K562 (cell line): ENCODE measurements around the gene SRBD1. TPM values are rescaled to one million over a fixed set of nuclear protein-coding genes. Genes with fewer than 3 reads are reported as not detected.

Experiments
- ATAC-seq: fragments of 200-7000 bp; cut with Tn5 transposase; 3 replicates; pipeline ENCODE4 v1.9.1; 2020; ENCODE audit warnings: moderate library complexity
- BruUV-seq: library from RNA; stranded (reverse); fragments of 400-500 nt; replicated peaks from 2 replicates; lab custom pipeline; 2021; lab: Mats Ljungman, UMichigan
- CTCF ChIA-PET: fragments of 300-600 bp; formaldehyde crosslinking; extraction: SDS; loops from one replicate; lab custom pipeline; 2021; ENCODE audit warnings: low intra/inter-chr PET ratio; lab: Yijun Ruan, JAX
- POLR2A ChIA-PET: fragments of 300-600, 350-650 bp; sonication (Branson Sonifier 250); formaldehyde crosslinking; extraction: SDS; loops from one replicate; lab custom pipeline; 2021; ENCODE audit warnings: antibody characterized with exemption, inconsistent platforms; lab: Yijun Ruan, JAX
- DNase-seq, 4 experiments: peaks; one replicate each; pipeline versions ENCODE4 v3.0.0 to v3.0.0-alpha.2; 2011 to 2018; ENCODE audit warnings: low spot score in 3 of 4, mixed read lengths in 3 of 4; ENCODE audit errors: extremely low read depth in 1 of 4
- FAIRE-seq: peaks from 2 replicates; lab custom pipeline; 2011; peaks lifted over from hg19 to GRCh38; lab: Jason Lieb, UNC
- H2AFZ ChIP-seq: 2 replicates; pipeline ENCODE4 v1.6.0; 2011; ENCODE audit warnings: low read depth, low read length, control low read depth, inconsistent platforms
- H3K27ac ChIP-seq: fragments of 200-600 bp; 3 replicates; pipeline ENCODE4 v1.8.0; 2011; ENCODE audit warnings: low read depth, mild to moderate bottlenecking, control low read depth, inconsistent platforms, low read length, moderate library complexity, mixed read lengths; ENCODE audit errors: extremely low read depth
- H3K27me3 ChIP-seq, 2 experiments: fragments of 300-600 bp in 1 of 2; 2 replicates in 1 of 2; 3 replicates in 1 of 2; pipeline versions ENCODE4 v1.6.0 to v1.8.0; 2011; ENCODE audit warnings: inconsistent platforms in 2 of 2, low read length in 2 of 2, mild to moderate bottlenecking in 1 of 2, mixed read lengths in 1 of 2, moderate library complexity in 1 of 2; ENCODE audit not compliant: control insufficient read depth in 2 of 2, insufficient read depth in 2 of 2
- H3K36me3 ChIP-seq: fragments of 300-600 bp; 3 replicates; pipeline ENCODE4 v1.8.0; 2011; ENCODE audit warnings: mild to moderate bottlenecking, low read length, inconsistent platforms; ENCODE audit not compliant: control insufficient read depth, insufficient read depth
- H3K4me1 ChIP-seq, 2 experiments: fragments of 200-600 bp in 1 of 2; replicated peaks in 1 of 2; 2 replicates in 1 of 2; 3 replicates in 1 of 2; pipeline versions ENCODE4 v1.5.1 to v1.8.0; 2011; ENCODE audit warnings: inconsistent platforms in 2 of 2, low read length in 2 of 2, mild to moderate bottlenecking in 1 of 2, mixed read lengths in 1 of 2, moderate library complexity in 1 of 2; ENCODE audit not compliant: control insufficient read depth in 2 of 2, insufficient read depth in 2 of 2
- H3K4me2 ChIP-seq: 2 replicates; pipeline ENCODE4 v1.6.1; 2011; ENCODE audit warnings: low read length, control low read depth, inconsistent platforms, mixed read lengths; ENCODE audit not compliant: insufficient read depth
- H3K4me3 ChIP-seq: fragments of 200-600 bp; sonication (generic), shearing (Covaris generic); 2 replicates; pipeline ENCODE4 v1.5.1; 2016; ENCODE audit warnings: control low read depth, inconsistent platforms
- H3K79me2 ChIP-seq: fragments of 200-600 bp; 3 replicates; pipeline ENCODE4 v1.8.0; 2011; ENCODE audit warnings: low read length, inconsistent platforms; ENCODE audit not compliant: control insufficient read depth, insufficient read depth
- H3K9ac ChIP-seq, 2 experiments: 2 replicates each; pipeline versions ENCODE4 v1.6.0 to v1.6.1; 2011; ENCODE audit warnings: low read depth in 2 of 2, low read length in 2 of 2, control low read depth in 1 of 2, inconsistent platforms in 1 of 2, mild to moderate bottlenecking in 1 of 2, mixed read lengths in 1 of 2; ENCODE audit not compliant: insufficient read depth in 1 of 2
- H3K9me1 ChIP-seq: one replicate; pipeline ENCODE4 v1.6.0; 2011; ENCODE audit warnings: inconsistent platforms, mild to moderate bottlenecking, low read length, moderate library complexity; ENCODE audit not compliant: control insufficient read depth, insufficient read depth
- H3K9me3 ChIP-seq: replicated peaks from 2 replicates; pipeline ENCODE4 v1.5.1; 2011; ENCODE audit warnings: low read depth, low read length, inconsistent platforms; ENCODE audit not compliant: control insufficient read depth, insufficient read depth
- H4K20me1 ChIP-seq: replicated peaks from 2 replicates; pipeline ENCODE4 v1.6.1; 2011; ENCODE audit warnings: low read length, inconsistent platforms, mixed read lengths; ENCODE audit not compliant: control insufficient read depth, insufficient read depth
- CBFA2T3 ChIP-seq: fragments of 450-650 bp; IDR thresholded peaks from 2 replicates; pipeline ENCODE4 v1.6.1; 2017
- POLR2AphosphoS5 ChIP-seq: IDR thresholded peaks from 2 replicates; pipeline ENCODE4 v1.6.1; 2011; ENCODE audit warnings: mild to moderate bottlenecking, low read depth, low read length, moderate library complexity; ENCODE audit not compliant: control insufficient read depth, insufficient read depth
- RAD21 ChIP-seq, 2 experiments: fragments of 250-450 bp in 1 of 2; fragments of 450-650 bp in 1 of 2; sonication (Bioruptor Pico) in 1 of 2; formaldehyde crosslinking in 1 of 2; IDR thresholded peaks in 1 of 2; conservative IDR thresholded peaks in 1 of 2; 2 replicates each; pipeline versions ENCODE4 v1.4.0 to v1.8.0; 2020 to 2022; ENCODE audit warnings: mild to moderate bottlenecking in 2 of 2, moderate library complexity in 1 of 2
- ZNF354B ChIP-seq: fragments of 250-450 bp; sonication (Bioruptor Pico); IDR thresholded peaks from 2 replicates; pipeline ENCODE4 v1.4.0; 2020
- WGBS: fragments of 100-300 bp; shearing (Covaris generic); methylation state at CpG from one replicate; pipeline ENCODE4 v1.1.6; 2016; ENCODE audit warnings: low coverage, mixed read lengths; ENCODE audit not compliant: insufficient coverage; ENCODE audit errors: missing lambda C conversion rate; 5-methylcytosine and 5-hydroxymethylcytosine counted together
- in situ Hi-C: fragments of 300-500 bp; cut with MboI; formaldehyde crosslinking; loops from 4 replicates; pipeline ENCODE4 v1.15.0; 2018; ENCODE audit warnings: inconsistent platforms, mixed read lengths
- intact Hi-C: fragments of 100-400 bp; cut with micrococcal nuclease; formaldehyde crosslinking; loops from 2 replicates; pipeline ENCODE4 v1.14.2; 2022
- polyA plus RNA-seq, 8 experiments: library from polyadenylated mRNA; depleted of rRNA in 4 of 8; stranded (reverse) in 5 of 8; unstranded in 3 of 8; fragments of >200 nt; fragmentation: Nextera tagmentation in 2 of 8; fragmentation: Illumina TruSeq in 1 of 8; extraction: Ambion mirVana in 2 of 8; extraction: Trizol in 1 of 8; gene quantifications; 2 replicates each; pipeline versions ENCODE4 v1.2.1 to v1.2.3, GENCODE V29; 2011 to 2014; ENCODE audit warnings: inconsistent platforms in 1 of 8, missing spikeins in 1 of 8
- total RNA-seq, 7 experiments: library from RNA; depleted of rRNA in 6 of 7; stranded (reverse); fragments of >200 nt in 6 of 7; fragmentation: Illumina TruSeq in 2 of 7; extraction: Trizol in 2 of 7; gene quantifications; 2 replicates each; pipeline versions ENCODE4 v1.2.1 to v1.2.3, GENCODE V29; 2011 to 2021; ENCODE audit warnings: low replicate concordance in 1 of 7
- TF ChIP-seq, protein P1 (sequence below), 3 experiments: IDR thresholded peaks in 2 of 3; conservative IDR thresholded peaks in 1 of 3; 2 replicates each; pipeline ENCODE4 v1.5.1; 2011 to 2012; ENCODE audit warnings: low read length in 3 of 3, mild to moderate bottlenecking in 3 of 3, control low read depth in 2 of 3, improper control_type of control experiment in 1 of 3, inconsistent platforms in 1 of 3, low read depth in 1 of 3, mixed read lengths in 1 of 3, moderate library complexity in 1 of 3; ENCODE audit not compliant: insufficient read depth in 2 of 3
- TF ChIP-seq, protein P2 (sequence below): fragments of 450-650 bp; formaldehyde crosslinking; IDR thresholded peaks from 2 replicates; pipeline ENCODE4 v1.4.0; 2020; ENCODE audit warnings: mild to moderate bottlenecking, moderate library complexity
- TF ChIP-seq, protein P3 (sequence below): sonication (generic); IDR thresholded peaks from 2 replicates; pipeline ENCODE4 v1.6.1; 2016

SRBD1 gene
- total and polyA plus RNA-seq, 9 of the 15 experiments (the other 6 are each of a cell fraction or from before 2014, with no cell fraction given) = 6.9 to 23.2 (median 14.7) TPM

DNA sequence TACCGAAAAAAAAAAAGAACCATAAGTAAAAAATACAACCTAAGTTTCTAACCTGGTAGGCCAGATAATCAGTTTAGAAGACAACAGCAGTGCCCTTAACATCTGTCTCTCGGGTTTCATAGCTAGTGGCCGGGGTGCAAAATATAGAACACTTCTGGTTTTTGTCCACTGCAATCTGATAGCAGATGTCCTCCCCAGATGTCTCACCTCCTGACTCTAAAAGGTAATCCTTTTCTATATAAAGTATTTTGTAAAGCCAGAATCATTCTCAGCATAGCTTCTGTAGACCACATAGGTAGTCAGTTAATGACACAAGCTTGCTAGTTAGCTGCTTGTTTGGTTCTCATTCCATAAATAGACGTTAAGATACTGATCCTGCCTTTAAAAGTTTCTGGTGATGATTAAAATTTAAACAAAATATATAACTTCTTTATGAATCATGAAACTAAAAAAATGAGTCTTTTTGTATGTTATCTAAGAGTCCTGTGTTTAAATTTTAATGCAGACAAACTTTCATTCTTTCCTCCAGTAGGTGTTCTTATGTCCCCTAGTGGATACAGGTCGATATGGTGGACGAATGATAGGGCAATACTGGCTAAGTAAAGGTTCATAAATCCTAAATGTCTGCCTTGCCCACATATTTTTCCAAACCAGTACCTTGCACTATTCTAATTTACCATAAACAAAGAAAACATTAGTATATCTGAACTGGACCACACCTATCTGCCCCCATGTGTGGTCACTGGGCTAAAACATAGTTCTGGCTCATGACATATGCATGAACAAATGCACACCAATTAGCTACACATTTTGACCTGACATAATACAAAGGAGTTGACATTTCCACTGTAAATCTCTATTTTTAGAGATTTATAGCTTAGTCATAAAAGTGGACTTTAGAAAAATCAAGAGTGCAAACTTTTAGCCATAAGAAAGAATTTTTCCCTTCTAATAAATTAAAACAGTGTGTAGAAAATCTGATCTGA lies 171.0 kb downstream of the SRBD1 start:
- Histone ChIP-seq H3K4me2 (no peak overlapping the region), H3K27me3 (no peaks in the 10 kb centered on the region), H3K4me3 (no peak overlapping the region), H3K9ac (no peak overlapping the region), H3K27ac (no peak overlapping the region; the same call in 2 of the 3 replicates), H3K9me3 (no peaks in the 10 kb centered on the region)
- intact Hi-C loops = no loop called here
- DNase-seq (peak in 2 of 4 experiments; percentile 21), FAIRE-seq (no peak)
- BruUV-seq = TSS peak; percentile 19
- 31% methylated on average over 6 of the region's 6 CpGs for WGBS
- TF ChIP-seq CBFA2T3 = 0 out of 2 replicates have a peak, but pooled peaks have one; percentile 14
- TF ChIP-seq, protein P1, sequence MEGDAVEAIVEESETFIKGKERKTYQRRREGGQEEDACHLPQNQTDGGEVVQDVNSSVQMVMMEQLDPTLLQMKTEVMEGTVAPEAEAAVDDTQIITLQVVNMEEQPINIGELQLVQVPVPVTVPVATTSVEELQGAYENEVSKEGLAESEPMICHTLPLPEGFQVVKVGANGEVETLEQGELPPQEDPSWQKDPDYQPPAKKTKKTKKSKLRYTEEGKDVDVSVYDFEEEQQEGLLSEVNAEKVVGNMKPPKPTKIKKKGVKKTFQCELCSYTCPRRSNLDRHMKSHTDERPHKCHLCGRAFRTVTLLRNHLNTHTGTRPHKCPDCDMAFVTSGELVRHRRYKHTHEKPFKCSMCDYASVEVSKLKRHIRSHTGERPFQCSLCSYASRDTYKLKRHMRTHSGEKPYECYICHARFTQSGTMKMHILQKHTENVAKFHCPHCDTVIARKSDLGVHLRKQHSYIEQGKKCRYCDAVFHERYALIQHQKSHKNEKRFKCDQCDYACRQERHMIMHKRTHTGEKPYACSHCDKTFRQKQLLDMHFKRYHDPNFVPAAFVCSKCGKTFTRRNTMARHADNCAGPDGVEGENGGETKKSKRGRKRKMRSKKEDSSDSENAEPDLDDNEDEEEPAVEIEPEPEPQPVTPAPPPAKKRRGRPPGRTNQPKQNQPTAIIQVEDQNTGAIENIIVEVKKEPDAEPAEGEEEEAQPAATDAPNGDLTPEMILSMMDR (IDR thresholded peaks at IDR 0.05 in 2 of 3, conservative IDR thresholded peaks at IDR 0.05 in 1 of 3; ENCODE audit: insufficient read depth in 2 of 3, low read depth in 1 of 3, low read length in 3 of 3) = peak in 2 of 3 experiments; percentile 29 to 44; a peak in 3 of 6 replicates
- TF ChIP-seq, protein P2, sequence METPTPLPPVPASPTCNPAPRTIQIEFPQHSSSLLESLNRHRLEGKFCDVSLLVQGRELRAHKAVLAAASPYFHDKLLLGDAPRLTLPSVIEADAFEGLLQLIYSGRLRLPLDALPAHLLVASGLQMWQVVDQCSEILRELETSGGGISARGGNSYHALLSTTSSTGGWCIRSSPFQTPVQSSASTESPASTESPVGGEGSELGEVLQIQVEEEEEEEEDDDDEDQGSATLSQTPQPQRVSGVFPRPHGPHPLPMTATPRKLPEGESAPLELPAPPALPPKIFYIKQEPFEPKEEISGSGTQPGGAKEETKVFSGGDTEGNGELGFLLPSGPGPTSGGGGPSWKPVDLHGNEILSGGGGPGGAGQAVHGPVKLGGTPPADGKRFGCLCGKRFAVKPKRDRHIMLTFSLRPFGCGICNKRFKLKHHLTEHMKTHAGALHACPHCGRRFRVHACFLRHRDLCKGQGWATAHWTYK (CRISPR knock-in tag) = no peak
- TF ChIP-seq RAD21 (CRISPR knock-in tag; conservative IDR thresholded peaks at IDR 0.05 in 1 of 2, IDR thresholded peaks at IDR 0.05 in 1 of 2) = peak; percentile 11 to 48; a peak in 2 of 4 replicates
- no peak for TF ChIP-seq ZNF354B (CRISPR knock-in tag)
- TF ChIP-seq, protein P3, sequence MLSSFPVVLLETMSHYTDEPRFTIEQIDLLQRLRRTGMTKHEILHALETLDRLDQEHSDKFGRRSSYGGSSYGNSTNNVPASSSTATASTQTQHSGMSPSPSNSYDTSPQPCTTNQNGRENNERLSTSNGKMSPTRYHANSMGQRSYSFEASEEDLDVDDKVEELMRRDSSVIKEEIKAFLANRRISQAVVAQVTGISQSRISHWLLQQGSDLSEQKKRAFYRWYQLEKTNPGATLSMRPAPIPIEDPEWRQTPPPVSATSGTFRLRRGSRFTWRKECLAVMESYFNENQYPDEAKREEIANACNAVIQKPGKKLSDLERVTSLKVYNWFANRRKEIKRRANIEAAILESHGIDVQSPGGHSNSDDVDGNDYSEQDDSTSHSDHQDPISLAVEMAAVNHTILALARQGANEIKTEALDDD = peak; percentile 68
- no peak for TF ChIP-seq POLR2AphosphoS5
- TF ChIP-seq, all 486 proteins: peak for 4
- Histone ChIP-seq H2AFZ (no peak overlapping the region), H3K36me3 (no peaks in the 10 kb centered on the region), H3K4me1 (peaks cover 0 to 20% of the 10 kb centered on the region in 2 experiments; a peak in 3 of 5 replicates), H3K9me1 (no peaks in the 10 kb centered on the region), H4K20me1 (no peaks in the 10 kb centered on the region), H3K79me2 (no peaks in the 10 kb centered on the region)
- CTCF ChIA-PET = no interaction called here
- in situ Hi-C loops = no loop called here
- ATAC-seq = peak; percentile 76
- POLR2A ChIA-PET = interaction anchor here (1.0 to 1.2 kb wide), 2 partner anchors 8 to 13 kb away, joined by 3 to 4 read pairs; no protein-coding TSS in a partner anchor
